GM19452 (cell line): ENCODE data around the gene NEK1.

Source experiments
- ATAC-seq: cut with Tn5 transposase; IDR thresholded peaks from one replicate; pipeline ENCODE4 v1.9.1; 2021; ENCODE audit not compliant: unreplicated experiment

The NEK1 gene

DNA sequence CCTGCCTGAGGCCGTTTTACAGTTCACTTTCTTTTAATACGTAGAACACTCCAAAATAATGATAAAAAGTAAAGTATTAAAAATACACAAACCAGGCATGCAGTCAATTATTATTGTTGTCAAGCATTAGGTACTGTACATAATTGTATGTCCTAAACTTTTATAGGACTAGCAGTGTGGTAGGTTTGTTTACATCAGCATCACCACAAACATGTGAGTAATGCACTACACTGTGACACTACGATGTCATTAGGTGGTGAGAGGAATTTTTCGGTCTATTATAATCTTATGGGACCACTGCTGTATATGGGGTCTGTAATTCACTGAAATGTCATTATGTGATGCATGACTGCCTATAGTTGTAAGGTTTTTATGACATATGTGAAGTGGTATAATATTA is 192.1 kb downstream of the NEK1 start:
- ATAC-seq, result no peak

DNA sequence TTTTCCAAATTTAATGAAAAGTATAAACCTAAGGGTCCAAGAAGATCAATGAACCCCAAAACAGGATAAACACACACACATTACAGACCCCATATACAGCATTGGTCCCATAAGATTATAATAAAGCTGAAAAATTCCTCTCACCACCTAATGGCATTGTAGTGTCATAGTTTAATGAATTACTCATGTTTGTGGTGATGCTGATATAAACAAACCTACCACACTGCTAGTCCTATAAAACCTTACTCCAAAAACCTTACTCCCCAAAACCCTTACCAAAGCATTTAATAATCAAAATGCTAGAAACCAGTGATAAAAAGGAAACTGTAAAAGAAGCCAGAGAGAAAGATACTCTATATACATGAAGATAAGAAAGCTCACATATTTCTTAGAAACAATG is 193.5 kb downstream of the NEK1 start:
- ATAC-seq, result no peak

DNA sequence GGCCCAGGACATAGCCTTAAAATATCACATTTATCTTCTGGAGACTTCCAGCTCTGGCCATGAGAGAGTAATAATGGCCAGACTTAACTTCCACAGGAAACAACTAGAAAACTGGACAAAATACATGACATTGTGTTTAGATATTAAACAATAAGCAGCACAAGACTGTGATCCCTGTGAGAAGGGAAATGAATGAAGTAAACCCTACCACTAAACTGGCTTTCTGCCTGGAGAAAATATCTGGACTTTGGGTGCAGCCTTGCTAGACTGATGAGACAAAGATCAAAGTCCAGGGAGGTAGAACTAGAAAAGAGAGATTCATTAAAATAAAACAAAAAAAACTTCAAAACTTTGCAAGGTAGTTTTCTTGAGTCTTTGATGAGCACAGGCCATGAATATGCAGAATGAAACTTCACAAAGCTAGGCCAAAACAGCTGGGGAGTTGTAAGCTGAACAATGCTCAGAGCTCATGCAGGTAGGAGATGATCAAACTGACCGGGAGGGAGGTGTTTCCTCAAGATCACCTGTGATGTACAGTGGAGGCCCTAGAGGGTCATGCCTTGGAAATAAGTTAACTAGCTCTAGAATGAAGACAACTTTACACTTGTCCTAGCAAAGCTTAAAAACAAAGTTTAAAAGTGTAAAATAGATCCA is 194.6 kb downstream of the NEK1 start:
- ATAC-seq, result no peak

- ATAC-seq, result no peak
Observed at GRCh38 chr4:169416997-169417396, 195.4 kb downstream of the NEK1 start.

GRCh38 chr4:169416461-169416860 is 195.9 kb downstream of the NEK1 start:
- ATAC-seq, result no peak

- no peak for ATAC-seq
Observed at GRCh38 chr4:169414913-169415312, 197.5 kb downstream of the NEK1 start.

- no peak for ATAC-seq
Observed at GRCh38 chr4:169412046-169412445, 200.3 kb downstream of the NEK1 start.

DNA sequence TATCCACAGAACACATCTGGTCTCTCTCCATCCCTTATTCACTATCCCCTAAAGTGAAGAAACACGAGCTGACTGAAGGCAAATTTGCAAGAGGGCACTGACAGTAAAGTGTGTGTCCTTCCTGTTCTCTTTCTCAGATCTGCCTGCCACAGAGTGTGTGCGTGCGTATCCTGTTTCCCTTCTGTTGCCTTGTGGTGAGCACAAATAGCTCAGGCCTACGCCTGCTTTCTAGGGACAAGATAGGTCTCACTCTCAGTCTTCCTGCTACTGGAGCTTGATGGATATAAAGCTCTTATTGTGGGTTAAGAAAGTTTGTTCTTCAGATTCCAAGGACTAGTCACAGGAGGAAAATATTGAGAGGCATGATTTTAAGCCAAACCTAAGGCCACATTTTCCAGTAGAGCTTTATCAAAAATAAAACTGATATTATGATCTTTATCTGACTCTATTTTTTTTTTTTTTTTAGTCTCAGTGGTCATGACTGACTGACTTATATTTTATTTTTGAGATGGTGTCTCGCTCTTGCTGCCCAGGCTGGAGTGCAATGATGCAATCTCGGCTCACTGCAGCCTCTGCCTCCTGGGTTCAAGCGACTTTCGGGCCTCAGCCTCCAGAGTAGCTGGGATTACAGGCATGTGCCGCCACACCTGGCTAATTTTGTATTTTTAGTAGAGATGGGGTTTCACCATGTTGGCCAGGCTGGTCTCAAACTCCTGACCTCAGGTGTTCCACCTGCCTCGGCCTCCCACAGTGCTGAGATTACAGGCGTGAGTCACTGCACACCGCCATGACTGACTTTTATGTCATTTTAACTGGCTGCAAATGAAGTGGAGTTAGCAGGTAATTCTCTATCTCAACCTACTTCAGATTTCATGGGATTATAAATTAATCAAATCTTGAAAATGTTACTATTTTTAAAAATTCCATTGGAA is 201.3 kb downstream of the NEK1 start:
- peak; percentile 99 for ATAC-seq

DNA sequence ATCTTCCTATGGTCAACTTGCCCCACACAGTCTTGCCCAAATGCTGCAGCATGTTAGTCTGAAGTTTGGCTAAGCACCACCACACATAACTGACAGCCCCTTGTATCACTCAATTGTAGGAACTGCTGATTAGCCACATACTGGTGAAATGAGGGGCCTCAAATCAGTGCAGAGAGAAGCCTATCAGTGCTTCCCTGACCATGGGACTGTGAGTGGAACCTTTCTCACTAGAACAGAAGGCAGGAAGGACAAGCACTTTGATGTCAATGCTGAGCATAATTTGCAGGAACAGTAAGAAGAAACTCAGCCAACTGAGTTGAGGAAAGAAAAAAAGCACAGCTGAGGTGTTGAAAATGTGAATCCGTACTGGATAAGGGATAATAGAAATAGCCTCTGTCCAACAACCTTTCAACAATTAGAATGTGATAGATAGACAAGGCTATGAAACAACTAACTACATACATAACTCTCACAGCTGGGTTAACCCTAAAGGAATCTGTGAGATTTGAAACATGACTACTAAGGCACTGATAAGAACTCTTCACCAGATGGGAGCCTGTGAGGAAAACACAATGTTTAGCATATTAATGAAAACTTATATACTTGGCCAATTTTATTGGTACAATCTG is 205.1 kb downstream of the NEK1 start:
- ATAC-seq, result no peak

DNA sequence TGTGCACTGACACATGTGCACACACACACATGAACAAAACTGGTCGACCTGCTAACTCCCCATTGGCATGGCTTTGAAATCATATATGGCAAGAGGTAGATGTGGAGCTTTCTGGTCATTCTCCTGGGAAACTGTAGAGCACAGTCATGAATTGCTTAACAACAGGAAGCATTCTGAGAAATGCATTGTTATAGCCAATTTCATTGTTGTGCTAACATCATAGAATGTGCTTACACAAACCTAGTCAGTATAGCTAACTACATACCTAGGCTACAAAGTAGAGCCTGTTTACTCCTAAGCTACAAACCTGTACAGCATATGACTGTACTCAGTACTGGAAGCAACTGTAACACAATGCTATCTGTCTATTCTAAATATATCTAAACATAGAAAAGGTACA is 207.4 kb downstream of the NEK1 start:
- ATAC-seq, result no peak

GRCh38 chr4:169400832-169401231 is 211.6 kb downstream of the NEK1 start:
- ATAC-seq, result no peak

DNA sequence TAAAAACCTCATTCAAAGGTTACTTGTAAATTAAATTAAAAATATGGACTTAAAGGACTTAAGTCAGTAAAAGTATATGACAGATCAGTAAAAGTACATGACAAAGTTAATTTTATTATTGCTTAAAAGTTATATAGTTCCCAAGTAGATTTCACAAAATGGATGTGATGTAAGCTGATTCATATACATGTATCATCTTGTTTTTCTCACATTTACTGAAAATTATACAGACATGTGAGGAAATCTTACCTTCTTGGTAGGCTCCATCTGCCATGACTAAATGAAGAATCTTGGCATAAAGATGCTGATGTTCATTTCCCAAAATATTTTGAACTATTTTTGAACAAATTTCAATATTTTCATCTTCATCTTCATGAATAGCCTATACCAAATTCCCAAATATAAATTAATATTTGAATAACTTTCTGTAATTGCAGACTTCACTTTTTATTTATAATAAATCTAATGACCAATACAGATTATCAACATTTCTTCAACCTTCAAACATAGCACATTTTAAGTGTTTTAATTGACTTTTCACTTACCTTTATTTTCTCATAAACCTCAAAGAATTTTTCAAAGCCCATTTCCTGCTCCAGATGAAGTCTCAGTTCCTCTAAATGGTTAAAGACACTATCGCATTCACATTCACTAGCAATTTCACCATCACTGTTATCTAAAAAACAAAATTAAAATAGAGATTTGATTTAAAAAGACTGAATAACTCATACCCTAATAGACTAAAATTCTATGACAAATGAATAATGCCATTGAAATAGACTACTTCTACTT is 212.2 kb downstream of the NEK1 start:
- ATAC-seq, result no peak

DNA sequence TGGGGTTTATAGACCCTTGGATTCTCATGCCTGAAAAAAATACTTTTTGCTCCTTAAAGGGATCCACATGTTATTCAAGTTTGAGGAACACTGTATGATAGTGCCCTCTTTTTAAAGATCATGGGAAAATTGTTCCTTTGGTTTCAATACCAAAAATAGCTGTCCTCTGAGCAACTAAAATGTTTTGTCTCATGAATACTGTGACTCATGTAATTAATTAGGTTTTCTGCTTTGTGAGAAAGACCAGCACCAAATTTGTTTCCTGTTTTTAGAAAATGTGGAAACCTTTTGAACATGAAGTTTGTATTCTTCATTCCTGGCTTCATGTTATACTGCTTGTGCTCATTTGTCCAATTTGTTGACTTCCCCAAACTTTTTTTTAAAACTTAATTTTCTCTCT is 214.1 kb downstream of the NEK1 start:
- no peak for ATAC-seq

DNA sequence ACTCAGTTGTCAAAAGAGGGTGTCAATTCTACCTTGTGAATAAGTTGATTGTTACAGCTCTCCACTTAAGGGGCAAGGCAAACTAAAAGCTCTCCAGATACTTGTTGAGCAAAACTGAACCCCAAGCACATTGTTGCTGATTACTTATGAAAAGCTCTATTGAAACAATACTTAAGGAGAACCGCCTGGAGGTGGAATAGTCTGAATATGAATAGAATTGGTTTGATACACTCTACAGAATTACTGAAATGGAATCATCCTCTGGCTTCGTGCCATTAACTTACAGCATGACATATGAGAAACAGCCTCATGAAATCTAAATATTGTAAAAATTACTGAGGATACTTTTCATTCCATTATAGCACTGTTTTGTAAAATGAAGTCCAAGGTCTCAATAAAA is 214.6 kb downstream of the NEK1 start:
- no peak for ATAC-seq

DNA sequence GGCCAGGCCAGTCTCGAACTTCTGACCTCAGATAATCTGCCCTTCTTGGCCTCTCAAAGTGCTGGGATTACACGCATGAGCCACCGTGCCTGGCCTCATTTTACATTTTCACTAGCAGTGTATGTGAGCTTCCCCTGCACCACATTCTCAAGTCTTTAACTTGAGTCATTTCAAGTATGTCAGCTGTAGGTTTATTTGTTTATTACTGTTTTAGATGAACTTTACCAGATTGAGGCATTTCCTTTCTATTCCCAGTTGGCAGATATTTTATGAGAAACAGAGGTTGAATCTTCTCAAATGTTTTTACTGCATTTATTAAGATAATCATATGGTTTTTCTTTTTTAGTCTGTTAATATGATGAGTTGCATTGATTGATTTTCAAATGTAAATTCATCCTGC is 227.0 kb downstream of the NEK1 start:
- ATAC-seq, result no peak

DNA sequence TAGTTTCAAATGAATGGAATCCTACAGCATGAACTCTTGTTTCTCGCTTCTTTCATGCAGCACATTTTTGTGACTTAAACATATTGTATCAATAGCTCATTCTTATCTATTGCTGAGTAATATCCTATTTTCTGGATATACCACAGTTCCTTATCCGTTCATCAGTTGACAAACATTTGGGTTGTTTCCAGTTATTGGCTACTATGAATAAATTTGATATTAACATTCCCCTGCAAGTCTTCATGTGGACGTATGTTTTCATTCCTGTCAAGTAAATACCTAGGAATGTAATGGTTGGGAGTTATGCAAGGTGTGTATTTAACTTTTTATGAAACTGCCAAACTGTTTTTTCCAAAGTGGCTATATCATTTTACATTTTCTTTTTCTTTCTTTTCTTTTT is 227.6 kb downstream of the NEK1 start:
- no peak for ATAC-seq

DNA sequence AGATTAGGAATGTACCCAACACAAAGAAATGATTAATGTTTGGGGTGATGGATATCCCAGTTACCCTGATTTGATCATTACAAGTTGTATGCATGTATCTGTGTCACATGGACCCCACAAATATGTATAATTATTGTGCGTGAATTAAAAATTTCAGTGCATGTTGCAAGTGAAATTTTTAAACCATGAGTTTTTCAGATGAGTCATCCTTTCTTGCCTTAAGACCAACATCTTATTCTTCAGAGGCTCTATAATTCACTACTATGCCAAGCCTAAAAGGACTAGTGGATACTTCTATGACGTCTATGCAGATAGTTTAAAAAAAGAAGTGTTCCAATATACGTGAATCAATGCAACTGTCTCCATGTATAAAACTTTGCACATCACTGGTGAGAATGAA is 228.7 kb downstream of the NEK1 start:
- ATAC-seq, result no peak

- no peak for ATAC-seq
Observed at GRCh38 chr4:169379688-169380087, 232.7 kb downstream of the NEK1 start.

DNA sequence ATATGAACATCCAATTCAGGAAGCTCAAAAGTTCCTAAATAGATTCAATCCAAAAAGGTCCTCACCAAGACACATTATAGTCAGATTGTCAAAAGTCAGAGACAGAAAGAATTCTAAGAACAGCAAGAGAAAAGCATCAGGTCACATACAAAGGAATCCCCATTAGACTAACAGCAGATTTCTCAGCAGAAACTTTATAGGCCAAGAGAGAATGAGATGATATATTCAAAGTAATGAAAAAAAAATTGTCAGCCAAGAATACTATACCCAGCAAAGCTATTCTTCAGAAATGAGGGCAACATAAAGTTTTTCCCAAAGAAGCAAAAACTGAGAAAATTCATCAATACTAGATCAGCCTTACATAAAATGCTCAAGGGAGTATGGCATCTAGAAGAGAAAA is 235.0 kb downstream of the NEK1 start:
- no peak for ATAC-seq

DNA sequence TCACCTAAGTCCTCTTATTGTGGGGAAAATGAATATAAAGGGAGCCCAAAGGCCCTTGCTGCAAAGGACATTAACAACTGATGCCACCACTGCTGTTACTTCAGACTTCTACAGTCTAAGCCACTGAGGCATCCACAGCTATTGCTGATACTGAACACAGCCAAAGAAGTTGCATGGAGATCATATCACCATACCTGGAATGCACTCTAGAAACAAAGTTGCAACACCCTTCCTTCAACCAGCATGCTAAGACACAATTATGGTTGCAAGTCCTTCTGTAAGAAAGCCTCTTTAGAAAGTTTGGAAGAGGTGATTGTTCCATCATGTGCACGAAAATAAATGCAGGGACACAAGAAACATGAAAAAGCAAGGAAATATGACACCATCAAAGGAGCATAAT is 236.0 kb downstream of the NEK1 start:
- ATAC-seq, result no peak

GRCh38 chr4:169372791-169373190 is 239.6 kb downstream of the NEK1 start:
- ATAC-seq, result no peak
